PC-9 (cell line): Measurements from ENCODE around the gene CCDC167. TPM values are rescaled to one million over a fixed set of nuclear protein-coding genes. Genes with fewer than 3 reads are reported as not detected.

Experiments used
- BruUV-seq: library from RNA; stranded (reverse); fragments of 400-500 nt; replicated peaks from 2 replicates; lab custom pipeline; 2021; lab: Mats Ljungman, UMichigan
- CTCF ChIA-PET: fragments of 300-600 bp; sonication (Branson Sonifier 250); formaldehyde crosslinking; loops from one replicate; lab custom pipeline; 2022; ENCODE audit warnings: antibody characterized with exemption; lab: Charles Lee
- POLR2A ChIA-PET: fragments of 300-600 bp; sonication (Branson Sonifier 250); formaldehyde crosslinking; loops from one replicate; lab custom pipeline; 2022; ENCODE audit warnings: antibody characterized with exemption; ENCODE audit not compliant: unreplicated experiment; lab: Charles Lee
- DNase-seq, 2 experiments: peaks; one replicate each; pipeline versions ENCODE4 v3.0.0 to v3.0.0-alpha.2; 2015 to 2022; ENCODE audit warnings: mixed read lengths in 1 of 2
- H2AFZ ChIP-seq: fragments of 200-600 bp; sonication (generic); 2 replicates; pipeline ENCODE4 v1.8.1; 2017; ENCODE audit warnings: antibody characterized with exemption
- H3F3A ChIP-seq: fragments of 200-600 bp; sonication (generic); 2 replicates; pipeline ENCODE4 v1.8.1; 2017; ENCODE audit warnings: antibody characterized with exemption, mild to moderate bottlenecking, low read depth; ENCODE audit not compliant: insufficient read depth
- H3K27ac ChIP-seq: fragments of 200-600 bp; sonication (generic); 2 replicates; pipeline ENCODE4 v1.6.1; 2016; ENCODE audit warnings: mixed run types
- H3K27me3 ChIP-seq: fragments of 200-600 bp; sonication (generic); 2 replicates; pipeline ENCODE4 v1.6.1; 2016; ENCODE audit warnings: low read depth, mixed run types; ENCODE audit not compliant: insufficient read depth
- H3K36me3 ChIP-seq: fragments of 200-600 bp; sonication (generic); 2 replicates; pipeline ENCODE4 v1.6.1; 2016; ENCODE audit warnings: low read depth, mixed run types
- H3K4me1 ChIP-seq: fragments of 200-600 bp; sonication (generic); replicated peaks from 2 replicates; pipeline ENCODE4 v1.6.1; 2016; ENCODE audit warnings: mixed run types; ENCODE audit not compliant: insufficient read depth
- H3K4me2 ChIP-seq: fragments of 200-600 bp; sonication (generic); 2 replicates; pipeline ENCODE4 v1.6.1; 2017; ENCODE audit warnings: mixed run types
- H3K4me3 ChIP-seq: fragments of 200-600 bp; sonication (generic); 2 replicates; pipeline ENCODE4 v1.6.1; 2016; ENCODE audit warnings: mixed run types
- H3K79me2 ChIP-seq: fragments of 200-600 bp; sonication (generic); 2 replicates; pipeline ENCODE4 v1.6.1; 2017; ENCODE audit warnings: low read depth, mixed run types
- H3K9me2 ChIP-seq: fragments of 200-600 bp; sonication (generic); 2 replicates; pipeline ENCODE4 v1.8.1; 2017; ENCODE audit warnings: mild to moderate bottlenecking; ENCODE audit not compliant: insufficient read depth
- H3K9me3 ChIP-seq: fragments of 200-600 bp; sonication (generic); 2 replicates; pipeline ENCODE4 v1.8.1; 2016; ENCODE audit warnings: low read depth; ENCODE audit not compliant: insufficient read depth
- H4K20me1 ChIP-seq: fragments of 200-600 bp; sonication (generic); 2 replicates; pipeline ENCODE4 v1.8.1; 2017; ENCODE audit not compliant: insufficient read depth
- EZH2 ChIP-seq: fragments of 200-600 bp; sonication (generic); IDR thresholded peaks from 2 replicates; pipeline ENCODE4 v1.8.0; 2017; ENCODE audit warnings: antibody characterized with exemption, low read depth
- intact Hi-C: fragments of 100-400 bp; cut with micrococcal nuclease; formaldehyde crosslinking; loops from one replicate; pipeline ENCODE4 v1.10.0; 2022; ENCODE audit not compliant: unreplicated experiment
- total RNA-seq: library from RNA; stranded (reverse); gene quantifications from 2 replicates; pipeline ENCODE4 v1.2.3, GENCODE V29; 2021
- TF ChIP-seq, protein P1 (sequence below): fragments of 200-600 bp; sonication (generic); conservative IDR thresholded peaks from 2 replicates; pipeline ENCODE4 v1.6.1; 2017; ENCODE audit warnings: mixed run types, antibody characterized with exemption, mild to moderate bottlenecking, moderate library complexity

The CCDC167 gene
- total RNA-seq, 1 experiment from 2014 or later = 29.4 TPM

GRCh38 chr6:37492991-37493660 is 6.6 kb downstream of the CCDC167 start:
- CTCF ChIA-PET = no interaction called here
- intact Hi-C loops = no loop called here
- no TSS peak for BruUV-seq

GRCh38 chr6:37492236-37492972 is 7.3 kb downstream of the CCDC167 start:
- ChIA-PET CTCF (interaction anchor here (0.6 kb wide), 1 partner anchor 12 kb away, joined by 3 read pairs; no protein-coding TSS in a partner anchor), POLR2A (interaction anchor here (0.5 to 0.7 kb wide), 2 partner anchors 27 to 650 kb away, joined by 4 to 7 read pairs; no protein-coding TSS in a partner anchor)
- H4K20me1 ChIP-seq = no peaks in the 10 kb centered on the region
- no peaks in the 10 kb centered on the region for H3K9me3 ChIP-seq
- no peak overlapping the region for H3K4me3 ChIP-seq
- no peaks in the 10 kb centered on the region for H3F3A ChIP-seq
- intact Hi-C loops = no loop called here
- H2AFZ ChIP-seq = no peak overlapping the region
- no peaks in the 10 kb centered on the region for H3K27me3 ChIP-seq
- no peaks in the 10 kb centered on the region for H3K36me3 ChIP-seq
- no TSS peak for BruUV-seq
- no peaks in the 10 kb centered on the region for H3K4me1 ChIP-seq
- no peak overlapping the region for H3K27ac ChIP-seq
- no peak for TF ChIP-seq EZH2
- TF ChIP-seq, protein P1, sequence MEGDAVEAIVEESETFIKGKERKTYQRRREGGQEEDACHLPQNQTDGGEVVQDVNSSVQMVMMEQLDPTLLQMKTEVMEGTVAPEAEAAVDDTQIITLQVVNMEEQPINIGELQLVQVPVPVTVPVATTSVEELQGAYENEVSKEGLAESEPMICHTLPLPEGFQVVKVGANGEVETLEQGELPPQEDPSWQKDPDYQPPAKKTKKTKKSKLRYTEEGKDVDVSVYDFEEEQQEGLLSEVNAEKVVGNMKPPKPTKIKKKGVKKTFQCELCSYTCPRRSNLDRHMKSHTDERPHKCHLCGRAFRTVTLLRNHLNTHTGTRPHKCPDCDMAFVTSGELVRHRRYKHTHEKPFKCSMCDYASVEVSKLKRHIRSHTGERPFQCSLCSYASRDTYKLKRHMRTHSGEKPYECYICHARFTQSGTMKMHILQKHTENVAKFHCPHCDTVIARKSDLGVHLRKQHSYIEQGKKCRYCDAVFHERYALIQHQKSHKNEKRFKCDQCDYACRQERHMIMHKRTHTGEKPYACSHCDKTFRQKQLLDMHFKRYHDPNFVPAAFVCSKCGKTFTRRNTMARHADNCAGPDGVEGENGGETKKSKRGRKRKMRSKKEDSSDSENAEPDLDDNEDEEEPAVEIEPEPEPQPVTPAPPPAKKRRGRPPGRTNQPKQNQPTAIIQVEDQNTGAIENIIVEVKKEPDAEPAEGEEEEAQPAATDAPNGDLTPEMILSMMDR = no peak
- H3K79me2 ChIP-seq = no peaks in the 10 kb centered on the region
- H3K9me2 ChIP-seq = no peaks in the 10 kb centered on the region
- DNase-seq = no peak
- H3K4me2 ChIP-seq = no peak overlapping the region

More at GRCh38 chr6:37492991-37493660, 6.6 kb downstream of the CCDC167 start:
- Histone ChIP-seq H3K9me3 (no peaks in the 10 kb centered on the region), H3K4me3 (no peak overlapping the region), H3F3A (no peaks in the 10 kb centered on the region), H3K79me2 (no peaks in the 10 kb centered on the region), H3K4me1 (no peaks in the 10 kb centered on the region), H3K4me2 (no peak overlapping the region), H3K27me3 (no peaks in the 10 kb centered on the region), H3K27ac (no peak overlapping the region), H3K36me3 (no peaks in the 10 kb centered on the region), H3K9me2 (no peaks in the 10 kb centered on the region), H4K20me1 (no peaks in the 10 kb centered on the region), H2AFZ (no peak overlapping the region)
- POLR2A ChIA-PET = no interaction called here
- DNase-seq = no peak
- TF ChIP-seq EZH2 = no peak
- TF ChIP-seq, protein P1 = no peak

DNA sequence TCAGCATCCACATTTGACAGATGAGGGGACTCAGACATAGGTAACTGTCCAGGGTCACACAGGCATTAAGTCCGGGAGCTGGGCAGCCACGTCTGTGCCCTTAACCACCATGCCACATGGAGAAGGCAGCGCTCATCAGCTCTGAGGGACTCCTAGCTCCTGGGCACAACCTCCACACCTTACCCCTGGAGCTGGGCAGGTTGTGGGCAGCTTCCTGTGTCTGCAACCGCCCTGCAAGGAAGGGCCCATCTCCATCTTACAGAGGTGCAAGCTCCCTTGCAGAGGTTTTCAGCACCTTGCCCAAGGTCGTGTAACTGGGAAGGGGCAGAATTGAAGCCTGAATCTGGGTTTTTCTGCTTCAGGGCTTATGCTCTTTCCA is 7.9 kb downstream of the CCDC167 start:
- no peaks in the 10 kb centered on the region for H3K9me2 ChIP-seq
- no peaks in the 10 kb centered on the region for H4K20me1 ChIP-seq
- no peaks in the 10 kb centered on the region for H3K79me2 ChIP-seq
- H3K36me3 ChIP-seq = no peaks in the 10 kb centered on the region
- no peak overlapping the region for H3K4me2 ChIP-seq
- DNase-seq = no peak
- no peaks in the 10 kb centered on the region for H3K9me3 ChIP-seq
- H3K27me3 ChIP-seq = no peaks in the 10 kb centered on the region
- TF ChIP-seq EZH2 = no peak
- TF ChIP-seq, protein P1 = no peak
- no peaks in the 10 kb centered on the region for H3F3A ChIP-seq
- no peaks in the 10 kb centered on the region for H3K4me1 ChIP-seq
- no peak overlapping the region for H2AFZ ChIP-seq
- BruUV-seq = no TSS peak
- intact Hi-C loops = no loop called here
- H3K4me3 ChIP-seq = no peak overlapping the region
- no peak overlapping the region for H3K27ac ChIP-seq
- ChIA-PET CTCF (no interaction called here), POLR2A (interaction anchor here (0.5 to 0.7 kb wide), 2 partner anchors 27 to 651 kb away, joined by 4 to 7 read pairs; no protein-coding TSS in a partner anchor)
